ENCODE measurements around the gene ANKIB1.

DNA sequence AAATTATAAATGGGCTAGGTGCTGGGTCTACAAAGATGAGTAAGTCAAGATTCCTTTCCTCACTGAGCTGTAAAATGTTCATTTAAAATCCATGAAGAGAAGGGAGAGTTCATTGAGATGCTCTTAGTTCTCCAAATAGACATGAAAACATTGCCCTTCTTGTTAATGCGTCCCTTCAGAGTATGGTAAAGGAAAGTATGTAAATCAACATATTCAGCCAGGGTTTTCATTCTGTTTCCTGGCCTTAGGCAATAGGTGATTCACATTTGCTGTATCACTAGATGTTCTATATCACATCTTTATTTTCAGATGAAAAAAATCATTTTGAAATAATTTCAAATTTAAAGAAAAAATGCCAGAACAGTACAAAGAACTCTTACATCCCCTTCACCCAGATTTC lies 5.4 kb downstream of the ANKIB1 start:
- TF ChIP-seq, protein P1, sequence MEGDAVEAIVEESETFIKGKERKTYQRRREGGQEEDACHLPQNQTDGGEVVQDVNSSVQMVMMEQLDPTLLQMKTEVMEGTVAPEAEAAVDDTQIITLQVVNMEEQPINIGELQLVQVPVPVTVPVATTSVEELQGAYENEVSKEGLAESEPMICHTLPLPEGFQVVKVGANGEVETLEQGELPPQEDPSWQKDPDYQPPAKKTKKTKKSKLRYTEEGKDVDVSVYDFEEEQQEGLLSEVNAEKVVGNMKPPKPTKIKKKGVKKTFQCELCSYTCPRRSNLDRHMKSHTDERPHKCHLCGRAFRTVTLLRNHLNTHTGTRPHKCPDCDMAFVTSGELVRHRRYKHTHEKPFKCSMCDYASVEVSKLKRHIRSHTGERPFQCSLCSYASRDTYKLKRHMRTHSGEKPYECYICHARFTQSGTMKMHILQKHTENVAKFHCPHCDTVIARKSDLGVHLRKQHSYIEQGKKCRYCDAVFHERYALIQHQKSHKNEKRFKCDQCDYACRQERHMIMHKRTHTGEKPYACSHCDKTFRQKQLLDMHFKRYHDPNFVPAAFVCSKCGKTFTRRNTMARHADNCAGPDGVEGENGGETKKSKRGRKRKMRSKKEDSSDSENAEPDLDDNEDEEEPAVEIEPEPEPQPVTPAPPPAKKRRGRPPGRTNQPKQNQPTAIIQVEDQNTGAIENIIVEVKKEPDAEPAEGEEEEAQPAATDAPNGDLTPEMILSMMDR (conservative IDR thresholded peaks at IDR 0.05 in 1 of 2, IDR thresholded peaks at IDR 0.05 in 1 of 2; ENCODE audit: low read depth in 1 of 2, low read length in 2 of 2), result no peak
- TF ChIP-seq EZH2 (IDR thresholded peaks at IDR 0.05; ENCODE audit: low read length, missing control alignments), result no peak
